SK-N-SH treated with all-trans-retinoic acid at 6 μM for 48 hours (cell line): ENCODE data around the gene LYPD4.

ENCODE experiments used
- OSR1 ChIP-seq: fragments of 250-450 bp; sonication (Bioruptor Pico); IDR thresholded peaks from 2 replicates; pipeline ENCODE4 v1.8.0; 2022; ENCODE audit warnings: moderate library complexity, mild to moderate bottlenecking, inconsistent platforms
- SNAI2 ChIP-seq: fragments of 250-450 bp; sonication (Bioruptor Pico); IDR thresholded peaks from 2 replicates; pipeline ENCODE4 v1.5.0; 2020; ENCODE audit warnings: mild to moderate bottlenecking, moderate library complexity
- TF ChIP-seq, protein P1 (sequence below): fragments of 250-450 bp; sonication (Bioruptor Pico); IDR thresholded peaks from 2 replicates; pipeline ENCODE4 v1.5.1; 2021; ENCODE audit warnings: mild to moderate bottlenecking, moderate library complexity

DNA sequence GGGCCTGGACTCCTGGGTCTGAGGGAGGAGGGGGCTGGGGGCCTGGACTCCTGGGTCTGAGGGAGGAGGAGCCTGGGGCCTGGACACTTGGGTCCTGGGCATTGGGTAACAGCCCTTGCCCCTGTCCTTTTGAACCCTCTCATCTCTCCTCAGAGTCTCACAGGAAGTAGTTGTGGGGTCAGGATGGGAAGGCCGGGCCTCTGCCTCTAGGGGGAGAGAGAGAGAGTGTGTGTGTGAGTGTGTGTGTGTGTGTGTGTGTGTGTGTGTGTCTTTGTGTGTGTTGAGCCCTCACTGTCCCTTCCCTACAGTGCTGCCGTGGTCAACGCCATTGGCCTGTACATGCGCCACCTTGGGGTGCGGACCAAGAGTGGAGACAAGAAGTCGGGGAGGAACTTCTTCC, 49.4 kb upstream of the LYPD4 start:
- TF ChIP-seq, protein P1, sequence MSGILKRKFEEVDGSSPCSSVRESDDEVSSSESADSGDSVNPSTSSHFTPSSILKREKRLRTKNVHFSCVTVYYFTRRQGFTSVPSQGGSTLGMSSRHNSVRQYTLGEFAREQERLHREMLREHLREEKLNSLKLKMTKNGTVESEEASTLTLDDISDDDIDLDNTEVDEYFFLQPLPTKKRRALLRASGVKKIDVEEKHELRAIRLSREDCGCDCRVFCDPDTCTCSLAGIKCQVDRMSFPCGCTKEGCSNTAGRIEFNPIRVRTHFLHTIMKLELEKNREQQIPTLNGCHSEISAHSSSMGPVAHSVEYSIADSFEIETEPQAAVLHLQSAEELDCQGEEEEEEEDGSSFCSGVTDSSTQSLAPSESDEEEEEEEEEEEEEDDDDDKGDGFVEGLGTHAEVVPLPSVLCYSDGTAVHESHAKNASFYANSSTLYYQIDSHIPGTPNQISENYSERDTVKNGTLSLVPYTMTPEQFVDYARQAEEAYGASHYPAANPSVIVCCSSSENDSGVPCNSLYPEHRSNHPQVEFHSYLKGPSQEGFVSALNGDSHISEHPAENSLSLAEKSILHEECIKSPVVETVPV (CRISPR knock-in tag): no peak
- TF ChIP-seq OSR1 (CRISPR knock-in tag) (no peak), SNAI2 (CRISPR knock-in tag) (no peak)
